HFF-Myc (cell line): ENCODE results near the gene NPLOC4.

Experiments used
- DNase-seq: peaks from one replicate; pipeline ENCODE4 v3.0.0-alpha.2; 2011; ENCODE audit warnings: low read depth; ENCODE audit errors: extremely low read depth
- H3K4me3 ChIP-seq: replicated peaks from 2 replicates; pipeline ENCODE4 v1.5.1; 2011; ENCODE audit warnings: low read depth, mild to moderate bottlenecking, control low read depth, low read length
- TF ChIP-seq, protein P1 (sequence below): IDR thresholded peaks from 2 replicates; pipeline ENCODE4 v1.5.1; 2012; ENCODE audit warnings: mild to moderate bottlenecking, low read depth, low read length, control low read depth; ENCODE audit errors: missing control alignments

NPLOC4 gene

GRCh38 chr17:81636505-81637288 is at the start of gene NPLOC4, which contains the start of gene TSPAN10:
Gene NPLOC4 (minus strand): TSS chr17:81637112. CDS start chr17:81636930, 182 bp downstream.
Gene TSPAN10 (plus strand): TSS chr17:81637196. CDS start chr17:81642413, 5,217 bp downstream.
- H3K4me3 ChIP-seq = peak within 1 kb of the TSS; percentile 61
- DNase-seq = peak; percentile 45
- TF ChIP-seq, protein P1, sequence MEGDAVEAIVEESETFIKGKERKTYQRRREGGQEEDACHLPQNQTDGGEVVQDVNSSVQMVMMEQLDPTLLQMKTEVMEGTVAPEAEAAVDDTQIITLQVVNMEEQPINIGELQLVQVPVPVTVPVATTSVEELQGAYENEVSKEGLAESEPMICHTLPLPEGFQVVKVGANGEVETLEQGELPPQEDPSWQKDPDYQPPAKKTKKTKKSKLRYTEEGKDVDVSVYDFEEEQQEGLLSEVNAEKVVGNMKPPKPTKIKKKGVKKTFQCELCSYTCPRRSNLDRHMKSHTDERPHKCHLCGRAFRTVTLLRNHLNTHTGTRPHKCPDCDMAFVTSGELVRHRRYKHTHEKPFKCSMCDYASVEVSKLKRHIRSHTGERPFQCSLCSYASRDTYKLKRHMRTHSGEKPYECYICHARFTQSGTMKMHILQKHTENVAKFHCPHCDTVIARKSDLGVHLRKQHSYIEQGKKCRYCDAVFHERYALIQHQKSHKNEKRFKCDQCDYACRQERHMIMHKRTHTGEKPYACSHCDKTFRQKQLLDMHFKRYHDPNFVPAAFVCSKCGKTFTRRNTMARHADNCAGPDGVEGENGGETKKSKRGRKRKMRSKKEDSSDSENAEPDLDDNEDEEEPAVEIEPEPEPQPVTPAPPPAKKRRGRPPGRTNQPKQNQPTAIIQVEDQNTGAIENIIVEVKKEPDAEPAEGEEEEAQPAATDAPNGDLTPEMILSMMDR = no peak

- no peak for DNase-seq
- H3K4me3 ChIP-seq = no peak overlapping the region
- TF ChIP-seq, protein P1 = no peak
Observed at GRCh38 chr17:81686614-81687013, 49.7 kb upstream of the NPLOC4 start.

DNA sequence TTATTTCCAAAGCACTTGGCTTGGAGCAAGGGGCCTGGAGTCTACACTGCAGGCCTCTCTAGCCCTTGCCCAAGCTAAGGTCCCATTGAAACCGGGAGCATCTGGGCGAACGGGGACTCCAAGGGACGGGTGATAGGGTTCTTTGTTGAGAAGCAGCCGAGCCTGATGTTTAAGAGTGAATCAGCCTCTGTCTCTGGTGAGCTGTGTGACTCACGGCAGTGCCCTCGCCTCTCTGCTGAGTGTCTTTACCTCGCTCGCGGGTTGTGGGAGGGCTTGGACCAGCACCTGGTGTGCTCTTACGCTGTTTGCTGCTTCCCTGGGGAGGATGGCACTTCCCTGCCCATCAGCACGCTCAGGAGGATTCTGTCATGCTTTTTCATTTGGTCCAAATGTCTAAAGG is 48.2 kb upstream of the NPLOC4 start:
- no peak for DNase-seq
- TF ChIP-seq, protein P1 = no peak
- H3K4me3 ChIP-seq = peak overlapping the region; percentile 96

DNA sequence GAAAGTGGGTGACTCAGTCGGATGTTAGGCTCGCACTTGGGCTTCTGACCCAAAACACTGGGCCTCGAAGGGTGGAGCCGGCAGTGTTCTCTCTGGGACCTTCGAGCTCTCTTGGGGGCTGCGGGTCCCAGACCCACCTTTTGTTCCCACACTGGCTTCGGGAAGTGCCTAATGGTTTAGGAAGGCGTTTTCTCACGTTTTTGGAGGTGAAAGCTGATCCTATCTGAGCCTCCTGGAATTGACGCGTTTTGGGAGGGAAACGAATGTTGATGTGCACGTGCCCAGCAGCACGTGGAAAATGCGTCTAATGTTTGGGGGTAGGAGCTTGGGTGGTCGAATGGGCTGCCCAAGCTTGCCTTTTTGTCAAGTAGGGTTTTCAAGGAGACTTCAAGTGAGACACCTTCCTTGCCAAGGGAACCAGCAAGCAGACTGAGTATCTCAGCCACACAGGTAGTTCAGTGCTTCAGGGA is 47.6 kb upstream of the NPLOC4 start:
- H3K4me3 ChIP-seq = peak overlapping the region; percentile 96
- no peak for DNase-seq
- TF ChIP-seq, protein P1 = no peak

GRCh38 chr17:81683584-81684441 is 46.9 kb upstream of the NPLOC4 start, which contains the start of the genes ARL16 and HGS:
Gene ARL16 (minus strand): TSS chr17:81683797. CDS start chr17:81683753, 44 bp downstream.
Gene HGS (plus strand): TSS chr17:81684011. CDS start chr17:81684067, 56 bp downstream.
- H3K4me3 ChIP-seq = peak within 1 kb of the TSS; percentile 96
- peak; percentile 95 for DNase-seq
- TF ChIP-seq, protein P1 = no peak

- H3K4me3 ChIP-seq = peak overlapping the region; percentile 96
- no peak for DNase-seq
Observed at GRCh38 chr17:81683208-81683583, 46.3 kb upstream of the NPLOC4 start.

More at GRCh38 chr17:81683208-81683583, 46.3 kb upstream of the NPLOC4 start:
- TF ChIP-seq, protein P1 = no peak
